ENCODE results near the gene TOMM40. TPM values are rescaled to one million over a fixed set of nuclear protein-coding genes. Genes with fewer than 3 reads are reported as not detected.

TOMM40 gene
- total RNA-seq (ENCODE audit: low replicate concordance): 23.5 and 46.5 TPM in 2 replicates

GRCh38 chr19:44891016-44891882, at the start of gene TOMM40:
TSS of gene TOMM40 (plus strand) at chr19:44891254. CDS start at chr19:44891416, 162 bp downstream.

GRCh38 chr19:44845612-44846454, 45.2 kb upstream of the TOMM40 start, which contains the start of gene NECTIN2:
TSS of gene NECTIN2 (plus strand) at chr19:44846297. CDS start at chr19:44846526, 229 bp downstream.

GRCh38 chr19:44905437-44906160, 14.5 kb downstream of the TOMM40 start, which contains the start of gene APOE:
TSS of gene APOE (plus strand) at chr19:44905796. CDS start at chr19:44906625, 829 bp downstream.

GRCh38 chr19:44914433-44915206, 23.6 kb downstream of the TOMM40 start, which contains the start of gene APOC1:
TSS of gene APOC1 (plus strand) at chr19:44914608. CDS start at chr19:44914892, 284 bp downstream.

GRCh38 chr19:44942067-44942571, 51.1 kb downstream of the TOMM40 start, which contains the start of gene APOC4:
TSS of gene APOC4 (plus strand) at chr19:44942237. CDS start at chr19:44942278, 41 bp downstream.

Other genes starting within 250 kb of the TOMM40 start
- 32.4 and 73.4 TPM in 2 replicates for gene PVR, start 247.3 kb upstream of the TOMM40 start, total RNA-seq (ENCODE audit: low replicate concordance)
- 0.90 and 3.2 TPM in 2 replicates for gene CEACAM19, start 219.8 kb upstream of the TOMM40 start, total RNA-seq (ENCODE audit: low replicate concordance)
- 0.08 TPM in 1 of 2 replicates, not detected in the other for gene CEACAM16, start 192.1 kb upstream of the TOMM40 start, total RNA-seq (ENCODE audit: low replicate concordance)
- 4.2 and 14.9 TPM in 2 replicates for gene BCL3, start 142.5 kb upstream of the TOMM40 start, total RNA-seq (ENCODE audit: low replicate concordance)
- 0.08 TPM in 1 of 2 replicates, not detected in the other for gene CBLC, start 113.4 kb upstream of the TOMM40 start, total RNA-seq (ENCODE audit: low replicate concordance)
- 2.6 and 7.3 TPM in 2 replicates for gene BCAM, start 82.2 kb upstream of the TOMM40 start, total RNA-seq (ENCODE audit: low replicate concordance)
- gene NECTIN2, start 45.0 kb upstream of the TOMM40 start, total RNA-seq (ENCODE audit: low replicate concordance): 23.9 and 80.6 TPM in 2 replicates
- gene APOE, start 14.5 kb downstream of the TOMM40 start, total RNA-seq (ENCODE audit: low replicate concordance): 5.1 and 263 TPM in 2 replicates
- 0.47 and 0.68 TPM in 2 replicates for gene APOC1, start 23.4 kb downstream of the TOMM40 start, total RNA-seq (ENCODE audit: low replicate concordance)
- gene APOC4, start 51.0 kb downstream of the TOMM40 start, total RNA-seq (ENCODE audit: low replicate concordance): not detected in 2 replicates
- gene APOC2, start 54.8 kb downstream of the TOMM40 start, total RNA-seq (ENCODE audit: low replicate concordance): not detected in 2 replicates
- gene CLPTM1, start 64.1 kb downstream of the TOMM40 start, total RNA-seq (ENCODE audit: low replicate concordance): 28.5 and 28.9 TPM in 2 replicates
- gene RELB, start 110.2 kb downstream of the TOMM40 start, total RNA-seq (ENCODE audit: low replicate concordance): 4.8 and 5.0 TPM in 2 replicates
- 10.7 and 18.5 TPM in 2 replicates for gene CLASRP, start 147.8 kb downstream of the TOMM40 start, total RNA-seq (ENCODE audit: low replicate concordance)
- gene ZNF296, start 185.2 kb downstream of the TOMM40 start, total RNA-seq (ENCODE audit: low replicate concordance): not detected in 2 replicates
- 7.7 and 16.5 TPM in 2 replicates for gene GEMIN7, start 188.0 kb downstream of the TOMM40 start, total RNA-seq (ENCODE audit: low replicate concordance)
- gene PPP1R37, start 201.9 kb downstream of the TOMM40 start, total RNA-seq (ENCODE audit: low replicate concordance): 19.8 and 24.1 TPM in 2 replicates